Measurements from ENCODE around the gene NCAPD2.
"Not testable (repeated sequence)": the region's sequence is repeated elsewhere in the genome, so short reads cannot be mapped to it uniquely, and the experiment has no call there.

GRCh38 chr12:6558014-6558760, 64.3 kb downstream of the NCAPD2 start:
- TF ChIP-seq CTCF (conservative IDR thresholded peaks at IDR 0.05), result peak; percentile 70
- not testable (repeated sequence) for TF ChIP-seq EZH2 (IDR thresholded peaks at IDR 0.05; ENCODE audit: low read depth)
